Left lobe of liver (tissue), 2 donors: Measurements from ENCODE around the gene DPH6. TPM values are rescaled to one million over a fixed set of nuclear protein-coding genes. Genes with fewer than 3 reads are reported as not detected.
"Not testable (repeated sequence)": the region's sequence is repeated elsewhere in the genome, so short reads cannot be mapped to it uniquely, and the experiment has no call there.

Experiments used
- ATAC-seq: fragments of 200-7000 bp; cut with Tn5 transposase; one replicate; pipeline ENCODE4 v1.9.1; 2020; ENCODE audit warnings: mild to moderate bottlenecking, moderate library complexity
- DNase-seq: peaks from one replicate; pipeline ENCODE4 v3.0.0-alpha.2; 2020; ENCODE audit warnings: low spot score
- total RNA-seq: library from RNA; stranded (reverse); gene quantifications from one replicate; pipeline ENCODE4 v1.2.1, GENCODE V29; 2021
- donor health status: DM: no; HTN: no; CAD: no; lungs with moderate emphysema.
- donor health status: DM: no; HTN: yes; CAD: no.

The DPH6 gene
- total RNA-seq, 1 donor from 2014 or later = 7.3 TPM

GRCh38 chr15:35351059-35351458 lies 194.9 kb downstream of the DPH6 start:
- no peak for DNase-seq
- ATAC-seq = no peak

GRCh38 chr15:35349916-35350315 lies 196.0 kb downstream of the DPH6 start:
- DNase-seq (no peak), ATAC-seq (no peak)

- ATAC-seq (no peak), DNase-seq (no peak)
Observed at GRCh38 chr15:35330916-35331315, 215.0 kb downstream of the DPH6 start.

GRCh38 chr15:35330048-35330695 lies 215.8 kb downstream of the DPH6 start:
- ATAC-seq = no peak
- DNase-seq = no peak

GRCh38 chr15:35329521-35329961 lies 216.4 kb downstream of the DPH6 start:
- ATAC-seq (no peak), DNase-seq (no peak)

- ATAC-seq, DNase-seq: not testable (repeated sequence)
Observed at GRCh38 chr15:35328836-35329235, 217.1 kb downstream of the DPH6 start.

GRCh38 chr15:35327789-35328188 lies 218.2 kb downstream of the DPH6 start:
- no peak for DNase-seq
- no peak for ATAC-seq

- DNase-seq (no peak), ATAC-seq (no peak)
Observed at GRCh38 chr15:35325374-35325941, 220.5 kb downstream of the DPH6 start.

GRCh38 chr15:35323141-35323540 lies 222.8 kb downstream of the DPH6 start:
- ATAC-seq (no peak), DNase-seq (no peak)

GRCh38 chr15:35321926-35322325 lies 224.0 kb downstream of the DPH6 start:
- no peak for ATAC-seq
- DNase-seq = no peak

- ATAC-seq (no peak), DNase-seq (no peak)
Observed at GRCh38 chr15:35320911-35321310, 225.1 kb downstream of the DPH6 start.
